ENCODE results near the gene EEIG1. TPM values are rescaled to one million over a fixed set of nuclear protein-coding genes. Genes with fewer than 3 reads are reported as not detected.

Gene EEIG1
- total RNA-seq, 1 donor, result 49.1 TPM

- Histone ChIP-seq H3K4me1 (ENCODE audit: insufficient read depth, low read length) (peaks cover 38% of the 10 kb centered on the region), H3K9me3 (ENCODE audit: low read depth, low read length) (no peaks in the 10 kb centered on the region), H3K27me3 (ENCODE audit: insufficient read depth, low read length) (no peaks in the 10 kb centered on the region), H3K4me3 (ENCODE audit: low read length) (no peak overlapping the region)
These were observed 4.2 kb upstream of the EEIG1 start for GRCh38 chr9:127985011-127985410.

- peaks cover 50% of the 10 kb centered on the region for H3K4me1 ChIP-seq (ENCODE audit: insufficient read depth, low read length)
- no peaks in the 10 kb centered on the region for H3K27me3 ChIP-seq (ENCODE audit: insufficient read depth, low read length)
- no peaks in the 10 kb centered on the region for H3K9me3 ChIP-seq (ENCODE audit: low read depth, low read length)
- no peak overlapping the region for H3K4me3 ChIP-seq (ENCODE audit: low read length)
These were observed 3.1 kb upstream of the EEIG1 start for GRCh38 chr9:127983847-127984289.

- Histone ChIP-seq H3K4me1 (ENCODE audit: insufficient read depth, low read length) (peaks cover 59% of the 10 kb centered on the region), H3K9me3 (ENCODE audit: low read depth, low read length) (no peaks in the 10 kb centered on the region), H3K27me3 (ENCODE audit: insufficient read depth, low read length) (no peaks in the 10 kb centered on the region), H3K4me3 (ENCODE audit: low read length) (no peak overlapping the region)
These were observed 2.1 kb upstream of the EEIG1 start for GRCh38 chr9:127982912-127983311.

- H3K27me3 ChIP-seq (ENCODE audit: insufficient read depth, low read length), result no peaks in the 10 kb centered on the region
- no peaks in the 10 kb centered on the region for H3K9me3 ChIP-seq (ENCODE audit: low read depth, low read length)
- peaks cover 72% of the 10 kb centered on the region for H3K4me1 ChIP-seq (ENCODE audit: insufficient read depth, low read length)
- H3K4me3 ChIP-seq (ENCODE audit: low read length), result peak overlapping the region; percentile 62
These were observed 851 bp upstream of the EEIG1 start for GRCh38 chr9:127981559-127982121.

- no peaks in the 10 kb centered on the region for H3K27me3 ChIP-seq (ENCODE audit: insufficient read depth, low read length)
- H3K4me1 ChIP-seq (ENCODE audit: insufficient read depth, low read length), result peaks cover 86% of the 10 kb centered on the region
- H3K9me3 ChIP-seq (ENCODE audit: low read depth, low read length), result no peaks in the 10 kb centered on the region
- H3K4me3 ChIP-seq (ENCODE audit: low read length), result peak overlapping the region; percentile 62
These were observed 606 bp downstream of the EEIG1 start for GRCh38 chr9:127980060-127980705.

- Histone ChIP-seq H3K9me3 (ENCODE audit: low read depth, low read length) (no peaks in the 10 kb centered on the region), H3K4me1 (ENCODE audit: insufficient read depth, low read length) (peaks cover 89% of the 10 kb centered on the region), H3K27me3 (ENCODE audit: insufficient read depth, low read length) (no peaks in the 10 kb centered on the region), H3K4me3 (ENCODE audit: low read length) (peak overlapping the region; percentile 62)
These were observed 1.3 kb downstream of the EEIG1 start for GRCh38 chr9:127979333-127980059.

- Histone ChIP-seq H3K4me3 (ENCODE audit: low read length) (peak overlapping the region; percentile 62), H3K9me3 (ENCODE audit: low read depth, low read length) (no peaks in the 10 kb centered on the region), H3K4me1 (ENCODE audit: insufficient read depth, low read length) (peaks cover 90% of the 10 kb centered on the region), H3K27me3 (ENCODE audit: insufficient read depth, low read length) (no peaks in the 10 kb centered on the region)
These were observed 1.8 kb downstream of the EEIG1 start for GRCh38 chr9:127979015-127979332.

GRCh38 chr9:127977884-127978647, 2.7 kb downstream of the EEIG1 start:
- peaks cover 89% of the 10 kb centered on the region for H3K4me1 ChIP-seq (ENCODE audit: insufficient read depth, low read length)
- H3K4me3 ChIP-seq (ENCODE audit: low read length), result peak overlapping the region; percentile 62
- no peaks in the 10 kb centered on the region for H3K27me3 ChIP-seq (ENCODE audit: insufficient read depth, low read length)
- no peaks in the 10 kb centered on the region for H3K9me3 ChIP-seq (ENCODE audit: low read depth, low read length)

- Histone ChIP-seq H3K27me3 (ENCODE audit: insufficient read depth, low read length) (no peaks in the 10 kb centered on the region), H3K9me3 (ENCODE audit: low read depth, low read length) (no peaks in the 10 kb centered on the region), H3K4me1 (ENCODE audit: insufficient read depth, low read length) (peaks cover 89% of the 10 kb centered on the region), H3K4me3 (ENCODE audit: low read length) (peak overlapping the region; percentile 62)
These were observed 3.5 kb downstream of the EEIG1 start for GRCh38 chr9:127977009-127977883.

- H3K4me3 ChIP-seq (ENCODE audit: low read length), result peak overlapping the region; percentile 62
- H3K4me1 ChIP-seq (ENCODE audit: insufficient read depth, low read length), result peaks cover 89% of the 10 kb centered on the region
- no peaks in the 10 kb centered on the region for H3K9me3 ChIP-seq (ENCODE audit: low read depth, low read length)
These were observed 4.3 kb downstream of the EEIG1 start for GRCh38 chr9:127976498-127976897.

GRCh38 chr9:127975376-127976315, 5.1 kb downstream of the EEIG1 start:
- H3K9me3 ChIP-seq (ENCODE audit: low read depth, low read length), result no peaks in the 10 kb centered on the region
- peak overlapping the region; percentile 62 for H3K4me3 ChIP-seq (ENCODE audit: low read length)
- H3K4me1 ChIP-seq (ENCODE audit: insufficient read depth, low read length), result peaks cover 94% of the 10 kb centered on the region
- no peaks in the 10 kb centered on the region for H3K27me3 ChIP-seq (ENCODE audit: insufficient read depth, low read length)

More at GRCh38 chr9:127976498-127976897, 4.3 kb downstream of the EEIG1 start:
- H3K27me3 ChIP-seq (ENCODE audit: insufficient read depth, low read length), result no peaks in the 10 kb centered on the region

GRCh38 chr9:127974769-127975261, 6.0 kb downstream of the EEIG1 start:
- Histone ChIP-seq H3K27me3 (ENCODE audit: insufficient read depth, low read length) (no peaks in the 10 kb centered on the region), H3K9me3 (ENCODE audit: low read depth, low read length) (no peaks in the 10 kb centered on the region), H3K4me1 (ENCODE audit: insufficient read depth, low read length) (peaks cover 99% of the 10 kb centered on the region), H3K4me3 (ENCODE audit: low read length) (peak overlapping the region; percentile 15)

GRCh38 chr9:127974001-127974768, 6.6 kb downstream of the EEIG1 start:
- no peaks in the 10 kb centered on the region for H3K27me3 ChIP-seq (ENCODE audit: insufficient read depth, low read length)
- no peaks in the 10 kb centered on the region for H3K9me3 ChIP-seq (ENCODE audit: low read depth, low read length)
- H3K4me3 ChIP-seq (ENCODE audit: low read length), result peak overlapping the region; percentile 15
- H3K4me1 ChIP-seq (ENCODE audit: insufficient read depth, low read length), result peaks cover 99% of the 10 kb centered on the region
